CD4-positive, alpha-beta memory T cell (primary cell): Measurements from ENCODE around the gene PCDHAC2. TPM values are rescaled to one million over a fixed set of nuclear protein-coding genes. Genes with fewer than 3 reads are reported as not detected.

ENCODE experiments used
- CTCF ChIA-PET: fragments of 350-600 bp; sonication (Branson Sonifier 250); formaldehyde crosslinking; loops from one replicate; lab custom pipeline; 2021; ENCODE audit warnings: inconsistent platforms; ENCODE audit not compliant: partially characterized antibody; lab: Charles Lee
- POLR2A ChIA-PET: fragments of 350-600 bp; sonication (Branson Sonifier 250); formaldehyde crosslinking; loops from one replicate; lab custom pipeline; 2021; ENCODE audit not compliant: partially characterized antibody; lab: Charles Lee
- DNase-seq, 5 donors: peaks; one replicate each; pipeline versions ENCODE4 v3.0.0 to v3.0.0-alpha.2; 2020 to 2022; ENCODE audit warnings: mixed read lengths in 1 of 5
- H3K27ac ChIP-seq: one replicate; pipeline ENCODE4 v1.7.0; 2013; ENCODE audit warnings: low read depth, low read length
- H3K27me3 ChIP-seq: 2 replicates; pipeline ENCODE4 v1.7.0; 2013; ENCODE audit warnings: mild to moderate bottlenecking, low read length, moderate library complexity; ENCODE audit not compliant: insufficient read depth
- H3K36me3 ChIP-seq: 2 replicates; pipeline ENCODE4 v1.7.0; 2013; ENCODE audit warnings: mild to moderate bottlenecking, low read length, moderate library complexity; ENCODE audit not compliant: insufficient read depth
- H3K4me1 ChIP-seq: 2 replicates; pipeline ENCODE4 v1.7.0; 2013; ENCODE audit warnings: mild to moderate bottlenecking, low read length, moderate library complexity; ENCODE audit not compliant: insufficient read depth
- H3K4me3 ChIP-seq, 2 donors: one replicate each; pipeline ENCODE4 v1.7.0; 2013; ENCODE audit warnings: low read length in 2 of 2, mild to moderate bottlenecking in 1 of 2
- H3K9me3 ChIP-seq, 2 donors: one replicate each; pipeline ENCODE4 v1.7.0; 2013; ENCODE audit warnings: low read length in 2 of 2, control low read depth in 1 of 2; ENCODE audit not compliant: control insufficient read depth in 1 of 2
- H3K27ac Mint-ChIP-seq, 7 donors: one replicate each; pipeline ENCODE4 v1.8.0; 2020 to 2021; ENCODE audit warnings: mixed read lengths in 7 of 7, mild to moderate bottlenecking in 6 of 7, inconsistent platforms in 3 of 7, moderate library complexity in 3 of 7
- H3K27me3 Mint-ChIP-seq, 2 donors: one replicate each; pipeline ENCODE4 v1.8.0; 2020 to 2021; ENCODE audit warnings: mixed read lengths in 2 of 2
- H3K36me3 Mint-ChIP-seq, 2 donors: one replicate each; pipeline ENCODE4 v1.8.0; 2020 to 2021; ENCODE audit warnings: mixed read lengths in 2 of 2, inconsistent platforms in 1 of 2, mild to moderate bottlenecking in 1 of 2
- H3K4me1 Mint-ChIP-seq, 4 donors: one replicate each; pipeline ENCODE4 v1.8.0; 2020 to 2021; ENCODE audit warnings: mixed read lengths in 4 of 4, mild to moderate bottlenecking in 1 of 4
- H3K4me3 Mint-ChIP-seq, 8 donors: one replicate each; pipeline ENCODE4 v1.8.0; 2020 to 2021; ENCODE audit warnings: mixed read lengths in 8 of 8, mild to moderate bottlenecking in 7 of 8, moderate library complexity in 6 of 8, inconsistent platforms in 3 of 8
- H3K9me3 Mint-ChIP-seq, 8 donors: one replicate each; pipeline ENCODE4 v1.8.0; 2020 to 2021; ENCODE audit warnings: mixed read lengths in 8 of 8, mild to moderate bottlenecking in 5 of 8, inconsistent platforms in 3 of 8, moderate library complexity in 1 of 8
- intact Hi-C: fragments of 100-400 bp; cut with micrococcal nuclease; formaldehyde crosslinking; loops from one replicate; pipeline ENCODE4 v1.15.1; 2023
- polyA plus RNA-seq, 2 donors: library from polyadenylated mRNA; unstranded; fragments of 300-500 nt; fragmentation: Illumina TruSeq; gene quantifications; one replicate each; pipeline ENCODE4 v1.2.3, GENCODE V29; 2021
- total RNA-seq, 2 experiments: library from RNA; stranded (reverse); gene quantifications; one replicate each; pipeline ENCODE4 v1.2.3, GENCODE V29; 2021

Gene PCDHAC2
- total RNA-seq (not detected), polyA plus RNA-seq (not detected)

- Histone ChIP-seq H3K4me3 (no peak within 1 kb of the TSS), H3K27ac (no peak within 1 kb of the TSS), H3K36me3 (no peaks in the 10 kb centered on the region), H3K4me1 (no peaks in the 10 kb centered on the region), H3K9me3 (no peaks in the 10 kb centered on the region), H3K27me3 (no peaks in the 10 kb centered on the region)
- H3K27me3 Mint-ChIP-seq, result peaks cover 19 to 25% of the 10 kb centered on the region in 2 donors
- H3K9me3 Mint-ChIP-seq, result peaks cover 0 to 3% (median 0%) of the 10 kb centered on the region in 8 donors
- no peak within 1 kb of the TSS for H3K27ac Mint-ChIP-seq
- H3K36me3 Mint-ChIP-seq, result no peaks in the 10 kb centered on the region
- DNase-seq, result no peak
- H3K4me1 Mint-ChIP-seq, result peaks cover 0 to 6% (median under 1%) of the 10 kb centered on the region in 4 donors
- POLR2A ChIA-PET, result no interaction called here
- CTCF ChIA-PET, result no interaction called here
- H3K4me3 Mint-ChIP-seq, result peak within 1 kb of the TSS in 1 of 8 donors; percentile 43
- intact Hi-C loops, result no loop called here
These were observed at the start of gene PCDHAC2 for GRCh38 chr5:140966293-140967225. PCDHAC2 (plus strand) TSS chr5:140966476; CDS start chr5:140966767, 291 bp downstream.

GRCh38 chr5:140923601-140924000 lies 42.7 kb upstream of the PCDHAC2 start:
- Histone ChIP-seq H3K36me3 (no peaks in the 10 kb centered on the region), H3K27me3 (peaks cover 11% of the 10 kb centered on the region), H3K4me1 (peaks cover 9% of the 10 kb centered on the region), H3K9me3 (peaks cover 0 to 4% of the 10 kb centered on the region in 2 donors), H3K4me3 (no peak overlapping the region), H3K27ac (no peak overlapping the region)
- Mint-ChIP-seq H3K4me1 (peaks cover 1 to 20% (median 5%) of the 10 kb centered on the region in 4 donors), H3K27me3 (peaks cover 30 to 32% of the 10 kb centered on the region in 2 donors), H3K36me3 (no peaks in the 10 kb centered on the region), H3K4me3 (no peak overlapping the region), H3K9me3 (peaks cover 0 to 7% (median 4%) of the 10 kb centered on the region in 8 donors), H3K27ac (no peak overlapping the region)
- ChIA-PET CTCF (no interaction called here), POLR2A (no interaction called here)
- no peak for DNase-seq
- intact Hi-C loops, result no loop called here

- Mint-ChIP-seq H3K27me3 (peaks cover 35 to 36% of the 10 kb centered on the region in 2 donors), H3K36me3 (no peaks in the 10 kb centered on the region), H3K4me3 (peak within 1 kb of the TSS; percentile 64 to 80 (median 76)), H3K27ac (peak within 1 kb of the TSS in 2 of 7 donors; percentile 12 to 18), H3K9me3 (peaks cover 0 to 12% (median 5%) of the 10 kb centered on the region in 8 donors), H3K4me1 (peaks cover 1 to 25% (median 5%) of the 10 kb centered on the region in 4 donors)
- peaks cover 11% of the 10 kb centered on the region for H3K27me3 ChIP-seq
- ChIA-PET CTCF (no interaction called here), POLR2A (no interaction called here)
- no peaks in the 10 kb centered on the region for H3K36me3 ChIP-seq
- peaks cover 0 to 4% of the 10 kb centered on the region in 2 donors for H3K9me3 ChIP-seq
- no peak within 1 kb of the TSS for H3K4me3 ChIP-seq
- DNase-seq, result no peak
- no peak within 1 kb of the TSS for H3K27ac ChIP-seq
- intact Hi-C loops, result no loop called here
- peaks cover 9% of the 10 kb centered on the region for H3K4me1 ChIP-seq
These were observed 40.4 kb upstream of the PCDHAC2 start, which contains the start of gene PCDHAC1 for GRCh38 chr5:140925806-140926442. PCDHAC1 (plus strand) TSS chr5:140926299; CDS start chr5:140926893, 594 bp downstream.

GRCh38 chr5:140926443-140927227 lies 39.6 kb upstream of the PCDHAC2 start:
- peaks cover 0 to 12% (median 5%) of the 10 kb centered on the region in 8 donors for H3K9me3 Mint-ChIP-seq
- H3K36me3 Mint-ChIP-seq, result no peaks in the 10 kb centered on the region
- peaks cover 1 to 25% (median 5%) of the 10 kb centered on the region in 4 donors for H3K4me1 Mint-ChIP-seq
- peaks cover 35 to 36% of the 10 kb centered on the region in 2 donors for H3K27me3 Mint-ChIP-seq
- no peak overlapping the region for H3K4me3 ChIP-seq
- no peaks in the 10 kb centered on the region for H3K36me3 ChIP-seq
- CTCF ChIA-PET, result no interaction called here
- no peak overlapping the region for H3K27ac ChIP-seq
- intact Hi-C loops, result no loop called here
- H3K4me3 Mint-ChIP-seq, result peak overlapping the region; percentile 64 to 80 (median 76)
- H3K9me3 ChIP-seq, result peaks cover 0 to 4% of the 10 kb centered on the region in 2 donors
- peak; percentile 11 to 42 (median 29) for DNase-seq
- peaks cover 9% of the 10 kb centered on the region for H3K4me1 ChIP-seq
- H3K27ac Mint-ChIP-seq, result peak overlapping the region in 2 of 7 donors; percentile 12 to 18
- peaks cover 11% of the 10 kb centered on the region for H3K27me3 ChIP-seq
- POLR2A ChIA-PET, result no interaction called here

- POLR2A ChIA-PET, result no interaction called here
- peak overlapping the region; percentile 64 to 80 (median 76) for H3K4me3 Mint-ChIP-seq
- H3K4me1 ChIP-seq, result peaks cover 9% of the 10 kb centered on the region
- no peak overlapping the region for H3K27ac ChIP-seq
- DNase-seq, result no peak
- peaks cover 0 to 4% of the 10 kb centered on the region in 2 donors for H3K9me3 ChIP-seq
- peaks cover 32 to 36% of the 10 kb centered on the region in 2 donors for H3K27me3 Mint-ChIP-seq
- CTCF ChIA-PET, result no interaction called here
- no peaks in the 10 kb centered on the region for H3K36me3 ChIP-seq
- intact Hi-C loops, result no loop called here
- peaks cover 0 to 12% (median 5%) of the 10 kb centered on the region in 8 donors for H3K9me3 Mint-ChIP-seq
- no peaks in the 10 kb centered on the region for H3K36me3 Mint-ChIP-seq
- H3K4me1 Mint-ChIP-seq, result peaks cover 1 to 25% (median 5%) of the 10 kb centered on the region in 4 donors
- no peak overlapping the region for H3K27ac Mint-ChIP-seq
- H3K27me3 ChIP-seq, result peaks cover 11% of the 10 kb centered on the region
- no peak overlapping the region for H3K4me3 ChIP-seq
These were observed 39.1 kb upstream of the PCDHAC2 start for GRCh38 chr5:140927228-140927573.

- Histone ChIP-seq H3K36me3 (no peaks in the 10 kb centered on the region), H3K9me3 (no peaks in the 10 kb centered on the region), H3K27ac (no peak overlapping the region), H3K27me3 (no peaks in the 10 kb centered on the region), H3K4me1 (no peaks in the 10 kb centered on the region), H3K4me3 (no peak overlapping the region)
- H3K9me3 Mint-ChIP-seq, result no peaks in the 10 kb centered on the region
- no peak overlapping the region for H3K4me3 Mint-ChIP-seq
- POLR2A ChIA-PET, result no interaction called here
- CTCF ChIA-PET, result no interaction called here
- H3K27ac Mint-ChIP-seq, result no peak overlapping the region
- intact Hi-C loops, result no loop called here
- H3K27me3 Mint-ChIP-seq, result peaks cover 1 to 4% of the 10 kb centered on the region in 2 donors
- no peak for DNase-seq
- no peaks in the 10 kb centered on the region for H3K4me1 Mint-ChIP-seq
- H3K36me3 Mint-ChIP-seq, result no peaks in the 10 kb centered on the region
These were observed 31.2 kb upstream of the PCDHAC2 start for GRCh38 chr5:140934964-140935606.
